OCI-LY1 (cell line): ENCODE results near the gene PARD3.

ENCODE experiments used
- EZH2 ChIP-seq: fragments of 200-600 bp; sonication (generic), shearing (Covaris generic); IDR thresholded peaks from 2 replicates; pipeline ENCODE4 v1.8.0; 2017; ENCODE audit warnings: borderline replicate concordance, mixed run types, mild to moderate bottlenecking, antibody characterized with exemption, low read length, moderate library complexity, mixed read lengths
- TF ChIP-seq, protein P1 (sequence below): fragments of 200-600 bp; sonication (generic), shearing (Covaris generic); IDR thresholded peaks from 2 replicates; pipeline ENCODE4 v1.5.1; 2017; ENCODE audit warnings: mild to moderate bottlenecking, antibody characterized with exemption, low read length, moderate library complexity, mixed read lengths

DNA sequence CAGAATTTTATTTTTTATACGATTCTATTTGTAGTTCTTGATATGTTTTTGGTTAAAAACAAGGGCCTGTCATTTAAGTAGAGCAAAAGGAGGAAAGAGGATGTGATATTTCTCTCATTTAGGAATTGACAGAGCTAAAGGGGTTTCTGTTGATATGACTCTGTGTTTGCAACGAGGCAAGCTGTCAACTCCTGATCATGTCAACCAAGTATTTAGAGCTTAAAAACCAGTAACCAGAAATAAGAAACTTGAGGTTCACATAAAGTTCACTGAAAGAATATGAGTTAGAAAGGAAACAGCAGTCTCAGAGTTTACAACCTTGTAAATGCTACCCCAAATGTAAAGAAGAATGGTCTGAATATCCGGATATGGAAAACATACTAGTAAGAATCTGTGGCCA lies 434.2 kb downstream of the PARD3 start:
- TF ChIP-seq EZH2 = no peak
- TF ChIP-seq, protein P1, sequence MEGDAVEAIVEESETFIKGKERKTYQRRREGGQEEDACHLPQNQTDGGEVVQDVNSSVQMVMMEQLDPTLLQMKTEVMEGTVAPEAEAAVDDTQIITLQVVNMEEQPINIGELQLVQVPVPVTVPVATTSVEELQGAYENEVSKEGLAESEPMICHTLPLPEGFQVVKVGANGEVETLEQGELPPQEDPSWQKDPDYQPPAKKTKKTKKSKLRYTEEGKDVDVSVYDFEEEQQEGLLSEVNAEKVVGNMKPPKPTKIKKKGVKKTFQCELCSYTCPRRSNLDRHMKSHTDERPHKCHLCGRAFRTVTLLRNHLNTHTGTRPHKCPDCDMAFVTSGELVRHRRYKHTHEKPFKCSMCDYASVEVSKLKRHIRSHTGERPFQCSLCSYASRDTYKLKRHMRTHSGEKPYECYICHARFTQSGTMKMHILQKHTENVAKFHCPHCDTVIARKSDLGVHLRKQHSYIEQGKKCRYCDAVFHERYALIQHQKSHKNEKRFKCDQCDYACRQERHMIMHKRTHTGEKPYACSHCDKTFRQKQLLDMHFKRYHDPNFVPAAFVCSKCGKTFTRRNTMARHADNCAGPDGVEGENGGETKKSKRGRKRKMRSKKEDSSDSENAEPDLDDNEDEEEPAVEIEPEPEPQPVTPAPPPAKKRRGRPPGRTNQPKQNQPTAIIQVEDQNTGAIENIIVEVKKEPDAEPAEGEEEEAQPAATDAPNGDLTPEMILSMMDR = no peak
